ENCODE results near the gene NEDD9.

NEDD9 gene

GRCh38 chr6:11244387-11245126 is 12.1 kb upstream of the NEDD9 start:
- TF ChIP-seq ZC3H10 (CRISPR knock-in tag; IDR thresholded peaks at IDR 0.05) (no peak), PATZ1 (CRISPR knock-in tag; IDR thresholded peaks at IDR 0.05; ENCODE audit: borderline replicate concordance) (no peak), ZNF565 (CRISPR knock-in tag; conservative IDR thresholded peaks at IDR 0.05; ENCODE audit: low read depth) (no peak), ARNTL (CRISPR knock-in tag; IDR thresholded peaks at IDR 0.05; ENCODE audit: borderline replicate concordance, low read depth) (no peak), ZNF8 (CRISPR knock-in tag; IDR thresholded peaks at IDR 0.05) (no peak), TSHZ2 (CRISPR knock-in tag; IDR thresholded peaks at IDR 0.05) (no peak), CSRNP3 (CRISPR knock-in tag; IDR thresholded peaks at IDR 0.05) (no peak), OSR1 (CRISPR knock-in tag; IDR thresholded peaks at IDR 0.05) (no peak), ISL1 (CRISPR knock-in tag; IDR thresholded peaks at IDR 0.05) (no peak), POU6F1 (CRISPR knock-in tag; IDR thresholded peaks at IDR 0.05; ENCODE audit: borderline replicate concordance, low read depth) (no peak), RARB (CRISPR knock-in tag; IDR thresholded peaks at IDR 0.05) (no peak), TOX (CRISPR knock-in tag; IDR thresholded peaks at IDR 0.05; ENCODE audit: borderline replicate concordance) (no peak), ESRRG (CRISPR knock-in tag; IDR thresholded peaks at IDR 0.05) (no peak), TCF4 (CRISPR knock-in tag; IDR thresholded peaks at IDR 0.05; ENCODE audit: borderline replicate concordance) (no peak)
- no peak for ATAC-seq

GRCh38 chr6:11243861-11244260 is 11.4 kb upstream of the NEDD9 start:
- no peak for ATAC-seq
- TF ChIP-seq PATZ1 (CRISPR knock-in tag; IDR thresholded peaks at IDR 0.05; ENCODE audit: borderline replicate concordance): no peak
- TF ChIP-seq GLIS3 (CRISPR knock-in tag; IDR thresholded peaks at IDR 0.05): no peak
- TF ChIP-seq CSRNP3 (CRISPR knock-in tag; IDR thresholded peaks at IDR 0.05): no peak
- no peak for TF ChIP-seq ZNF565 (CRISPR knock-in tag; conservative IDR thresholded peaks at IDR 0.05; ENCODE audit: low read depth)
- TF ChIP-seq ZNF8 (CRISPR knock-in tag; IDR thresholded peaks at IDR 0.05): no peak
- no peak for TF ChIP-seq ESRRG (CRISPR knock-in tag; IDR thresholded peaks at IDR 0.05)
- TF ChIP-seq OSR1 (CRISPR knock-in tag; IDR thresholded peaks at IDR 0.05): no peak
- TF ChIP-seq TCF4 (CRISPR knock-in tag; IDR thresholded peaks at IDR 0.05; ENCODE audit: borderline replicate concordance): no peak
- no peak for TF ChIP-seq SNAI2 (CRISPR knock-in tag; IDR thresholded peaks at IDR 0.05)
- TF ChIP-seq TSHZ2 (CRISPR knock-in tag; IDR thresholded peaks at IDR 0.05): no peak
- no peak for TF ChIP-seq ARNTL (CRISPR knock-in tag; IDR thresholded peaks at IDR 0.05; ENCODE audit: borderline replicate concordance, low read depth)
- TF ChIP-seq ZNF70 (CRISPR knock-in tag; IDR thresholded peaks at IDR 0.05): no peak
- no peak for TF ChIP-seq ZC3H10 (CRISPR knock-in tag; IDR thresholded peaks at IDR 0.05)
- TF ChIP-seq ZFP3 (CRISPR knock-in tag; IDR thresholded peaks at IDR 0.05): no peak
- TF ChIP-seq CSDC2 (CRISPR knock-in tag; IDR thresholded peaks at IDR 0.05): no peak

All from SK-N-SH treated with all-trans-retinoic acid at 6 μM for 48 hours (cell line).